Esophagus muscularis mucosa (tissue), 3 donors: ENCODE measurements around the gene GSTO2.

Experiments
- CTCF ChIP-seq, 3 experiments: fragments of 200-600 bp in 2 of 3; fragments of 450-650 bp in 1 of 3; sonication (generic) in 2 of 3; IDR thresholded peaks; one replicate each; pipeline ENCODE4 v1.5.1; 2017 to 2019; ENCODE audit warnings: antibody characterized with exemption in 3 of 3, mild to moderate bottlenecking in 2 of 3, moderate library complexity in 1 of 3
- POLR2A ChIP-seq: fragments of 450-650 bp; IDR thresholded peaks from one replicate; pipeline ENCODE4 v1.6.1; 2017; ENCODE audit warnings: antibody characterized with exemption, moderate library complexity, mild to moderate bottlenecking, low read depth

GRCh38 chr10:104293781-104294321, 24.9 kb downstream of the GSTO2 start:
- no peak for TF ChIP-seq CTCF (IDR thresholded peaks at IDR 0.05)
- TF ChIP-seq POLR2A, result no peak
